ENCODE data around the gene IRF2BPL. TPM values are rescaled to one million over a fixed set of nuclear protein-coding genes. Genes with fewer than 3 reads are reported as not detected.

The IRF2BPL gene
- total and polyA plus RNA-seq, 4 donors, result 3.8 to 15.8 (median 7.4) TPM

DNA sequence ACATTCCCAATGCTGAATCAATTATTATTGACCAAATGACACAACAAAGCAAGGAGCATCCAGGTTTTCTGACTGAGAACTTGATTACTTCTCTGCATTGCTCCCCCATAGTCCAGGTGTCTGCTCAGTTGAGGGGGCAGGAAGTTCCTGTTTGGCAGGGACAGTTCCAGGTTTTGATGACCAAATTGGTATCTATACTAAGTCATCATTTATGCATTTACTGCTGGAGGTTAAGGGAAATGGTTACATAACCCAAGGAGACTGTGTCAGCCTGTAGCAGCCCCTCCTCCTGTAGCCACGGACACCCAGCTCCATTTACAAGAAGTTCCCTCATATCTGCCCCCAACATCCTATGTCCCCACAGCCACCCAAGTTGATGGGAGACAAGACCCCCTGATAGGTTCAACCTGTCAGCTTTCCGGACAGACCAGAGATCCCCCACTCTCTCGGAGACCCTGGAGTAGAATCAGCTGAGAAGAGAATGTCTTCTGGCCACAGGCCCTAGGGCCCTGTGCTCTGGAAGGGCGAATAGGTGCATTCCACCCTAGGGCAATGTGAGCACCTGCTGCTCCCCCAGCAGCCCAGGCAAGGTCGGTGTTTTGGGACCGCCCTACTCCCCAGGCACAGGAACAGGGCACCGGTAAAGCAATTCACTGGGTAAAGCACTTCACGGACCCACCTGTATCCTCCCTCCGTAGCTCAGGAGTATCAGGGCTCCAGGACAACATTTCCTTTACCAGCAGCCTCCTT, 23.6 kb downstream of the IRF2BPL start (continued):
- TF ChIP-seq REST (IDR thresholded peaks at IDR 0.05), result no peak
- no peak for TF ChIP-seq HNF4G (IDR thresholded peaks at IDR 0.05)
- TF ChIP-seq, protein P1, sequence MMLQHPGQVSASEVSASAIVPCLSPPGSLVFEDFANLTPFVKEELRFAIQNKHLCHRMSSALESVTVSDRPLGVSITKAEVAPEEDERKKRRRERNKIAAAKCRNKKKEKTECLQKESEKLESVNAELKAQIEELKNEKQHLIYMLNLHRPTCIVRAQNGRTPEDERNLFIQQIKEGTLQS (IDR thresholded peaks at IDR 0.05), result no peak
- TF ChIP-seq RXRA (IDR thresholded peaks at IDR 0.05), result no peak

- H3K9ac ChIP-seq (ENCODE audit: low read depth in 1 of 2, low read length in 2 of 2), result no peak overlapping the region
- no peaks in the 10 kb centered on the region for H3K9me3 ChIP-seq (ENCODE audit: control insufficient read depth in 4 of 4, low read length in 3 of 4)
- TF ChIP-seq EGR1 (IDR thresholded peaks at IDR 0.05; ENCODE audit: low read depth in 2 of 2) (no peak), MAX (IDR thresholded peaks at IDR 0.05) (no peak), FOXA1 (IDR thresholded peaks at IDR 0.05) (no peak), HNF4A (conservative IDR thresholded peaks at IDR 0.05) (peak; percentile 53 to 57), TAF1 (conservative IDR thresholded peaks at IDR 0.05) (no peak), NR2F2 (IDR thresholded peaks at IDR 0.05) (no peak), SP1 (IDR thresholded peaks at IDR 0.05) (peak; percentile 27), GABPA (IDR thresholded peaks at IDR 0.05 in 1 of 2, conservative IDR thresholded peaks at IDR 0.05 in 1 of 2) (no peak), RAD21 (IDR thresholded peaks at IDR 0.05) (peak in 1 of 2 donors; percentile 33), ZBTB33 (IDR thresholded peaks at IDR 0.05) (no peak), JUND (IDR thresholded peaks at IDR 0.05) (peak in 1 of 2 donors; percentile 17), HNF4G (IDR thresholded peaks at IDR 0.05) (no peak), RXRA (IDR thresholded peaks at IDR 0.05) (peak; percentile 48 to 63), FOXA2 (IDR thresholded peaks at IDR 0.05) (peak; percentile 65), REST (IDR thresholded peaks at IDR 0.05) (no peak), YY1 (IDR thresholded peaks at IDR 0.05) (peak; percentile 46)
- TF ChIP-seq, protein P2, sequence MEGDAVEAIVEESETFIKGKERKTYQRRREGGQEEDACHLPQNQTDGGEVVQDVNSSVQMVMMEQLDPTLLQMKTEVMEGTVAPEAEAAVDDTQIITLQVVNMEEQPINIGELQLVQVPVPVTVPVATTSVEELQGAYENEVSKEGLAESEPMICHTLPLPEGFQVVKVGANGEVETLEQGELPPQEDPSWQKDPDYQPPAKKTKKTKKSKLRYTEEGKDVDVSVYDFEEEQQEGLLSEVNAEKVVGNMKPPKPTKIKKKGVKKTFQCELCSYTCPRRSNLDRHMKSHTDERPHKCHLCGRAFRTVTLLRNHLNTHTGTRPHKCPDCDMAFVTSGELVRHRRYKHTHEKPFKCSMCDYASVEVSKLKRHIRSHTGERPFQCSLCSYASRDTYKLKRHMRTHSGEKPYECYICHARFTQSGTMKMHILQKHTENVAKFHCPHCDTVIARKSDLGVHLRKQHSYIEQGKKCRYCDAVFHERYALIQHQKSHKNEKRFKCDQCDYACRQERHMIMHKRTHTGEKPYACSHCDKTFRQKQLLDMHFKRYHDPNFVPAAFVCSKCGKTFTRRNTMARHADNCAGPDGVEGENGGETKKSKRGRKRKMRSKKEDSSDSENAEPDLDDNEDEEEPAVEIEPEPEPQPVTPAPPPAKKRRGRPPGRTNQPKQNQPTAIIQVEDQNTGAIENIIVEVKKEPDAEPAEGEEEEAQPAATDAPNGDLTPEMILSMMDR (IDR thresholded peaks at IDR 0.05; ENCODE audit: low read depth, low read length, missing input control), result no peak
- TF ChIP-seq, protein P1 (IDR thresholded peaks at IDR 0.05), result no peak
- no peaks in the 10 kb centered on the region for H3K36me3 ChIP-seq (ENCODE audit: control insufficient read depth in 4 of 4, insufficient read depth in 3 of 4, low read depth in 1 of 4, low read length in 3 of 4)
- H3K4me3 ChIP-seq (ENCODE audit: low read depth in 1 of 3, low read length in 3 of 3), result no peak overlapping the region
- H3K27ac ChIP-seq (ENCODE audit: low read depth in 1 of 2, low read length in 2 of 2), result peak overlapping the region; percentile 37 to 73
- WGBS, result 52% methylated on average over 5 of the region's 5 CpGs
- H3K27me3 ChIP-seq (ENCODE audit: control insufficient read depth in 4 of 4, insufficient read depth in 4 of 4, low read length in 3 of 4), result no peaks in the 10 kb centered on the region
- H3K4me1 ChIP-seq (ENCODE audit: control insufficient read depth in 4 of 4, insufficient read depth in 4 of 4, low read length in 3 of 4), result peaks cover 18 to 63% (median 52%) of the 10 kb centered on the region in 4 donors
- DNase-seq (ENCODE audit: low spot score), result no peak
These were observed 24.4 kb downstream of the IRF2BPL start for GRCh38 chr14:77003960-77004710.
